HG02884 (cell line): Measurements from ENCODE around the gene KCNJ16.

ENCODE experiments used
- ATAC-seq: cut with Tn5 transposase; IDR thresholded peaks from one replicate; pipeline ENCODE4 v1.9.1; 2021; ENCODE audit warnings: mild to moderate bottlenecking, moderate library complexity; ENCODE audit not compliant: unreplicated experiment

KCNJ16 gene

GRCh38 chr17:70168044-70168976, 93.3 kb downstream of the KCNJ16 start:
- ATAC-seq: no peak

- ATAC-seq: peak; percentile 95
These were observed 94.1 kb downstream of the KCNJ16 start, which contains the start of gene KCNJ2 for GRCh38 chr17:70168977-70169708. Gene KCNJ2 (plus strand): TSS chr17:70169532. CDS start chr17:70175040, 5,508 bp downstream.

- ATAC-seq: no peak
These were observed 94.9 kb downstream of the KCNJ16 start for GRCh38 chr17:70169709-70170597.

- no peak for ATAC-seq
These were observed 96.1 kb downstream of the KCNJ16 start for GRCh38 chr17:70171159-70171558.

- ATAC-seq: no peak
These were observed 97.4 kb downstream of the KCNJ16 start for GRCh38 chr17:70172449-70172848.

- no peak for ATAC-seq
These were observed 97.9 kb downstream of the KCNJ16 start for GRCh38 chr17:70172923-70173322.

- no peak for ATAC-seq
These were observed 98.7 kb downstream of the KCNJ16 start for GRCh38 chr17:70173681-70174080.

- ATAC-seq: no peak
These were observed 106.4 kb downstream of the KCNJ16 start for GRCh38 chr17:70181376-70181775.

GRCh38 chr17:70181866-70182265, 106.8 kb downstream of the KCNJ16 start:
- ATAC-seq: no peak

GRCh38 chr17:70183508-70183907, 108.5 kb downstream of the KCNJ16 start:
- no peak for ATAC-seq

GRCh38 chr17:70184207-70184606, 109.2 kb downstream of the KCNJ16 start:
- no peak for ATAC-seq

- ATAC-seq: no peak
These were observed 109.7 kb downstream of the KCNJ16 start for GRCh38 chr17:70184770-70185169.
